Hematopoietic multipotent progenitor cell treated with erythropoietin and hydrocortisone succinate and interleukin-3 and kit ligand, for 8 days (in vitro differentiated cells): Measurements from ENCODE around the gene GNAT3.

Experiments used
- DNase-seq: peaks from one replicate; pipeline ENCODE4 v3.0.0-alpha.2; 2015

Gene GNAT3

DNA sequence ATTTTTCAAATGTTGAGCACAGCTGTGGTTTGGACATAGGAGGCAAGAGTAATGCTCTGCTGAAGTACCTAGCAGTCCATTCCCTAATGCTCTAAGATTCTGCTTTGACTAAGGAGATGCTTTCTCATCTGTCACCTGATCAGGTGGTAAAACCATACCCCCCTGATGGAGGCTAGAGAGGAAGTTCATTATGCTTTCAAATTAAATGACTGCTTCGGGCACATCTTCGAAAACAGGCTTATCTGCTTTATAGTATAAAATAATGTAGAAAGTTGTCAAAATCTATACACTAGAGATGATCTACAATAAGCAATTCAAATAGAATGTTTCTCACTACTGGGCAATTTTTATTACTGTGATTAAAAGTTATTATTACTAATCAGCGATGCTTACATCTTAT lies at the start of gene GNAT3:
GNAT3 (minus strand) TSS at position 101 of the 400 bp plus-strand sequence. CDS start 138 bp downstream, outside the sequence.
- no peak for DNase-seq

DNA sequence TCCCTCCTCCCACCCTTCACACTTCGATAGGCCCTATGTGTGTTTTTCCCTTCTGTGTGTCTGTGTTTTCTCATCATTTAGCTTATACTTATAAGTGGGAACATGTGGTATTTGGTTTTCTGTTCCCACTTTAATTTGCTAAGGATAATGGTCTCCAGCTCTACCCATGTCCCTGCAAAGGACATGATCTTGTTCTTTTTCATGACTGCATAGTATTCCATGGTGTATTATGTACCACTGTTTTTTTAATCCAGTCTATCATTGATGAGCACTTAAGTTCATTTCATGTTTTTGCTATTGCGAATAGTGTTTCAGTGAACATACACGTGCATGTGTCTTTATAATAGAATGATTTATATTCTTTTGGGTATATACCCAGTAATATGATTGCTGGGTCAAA lies 46.3 kb upstream of the GNAT3 start:
- no peak for DNase-seq

DNA sequence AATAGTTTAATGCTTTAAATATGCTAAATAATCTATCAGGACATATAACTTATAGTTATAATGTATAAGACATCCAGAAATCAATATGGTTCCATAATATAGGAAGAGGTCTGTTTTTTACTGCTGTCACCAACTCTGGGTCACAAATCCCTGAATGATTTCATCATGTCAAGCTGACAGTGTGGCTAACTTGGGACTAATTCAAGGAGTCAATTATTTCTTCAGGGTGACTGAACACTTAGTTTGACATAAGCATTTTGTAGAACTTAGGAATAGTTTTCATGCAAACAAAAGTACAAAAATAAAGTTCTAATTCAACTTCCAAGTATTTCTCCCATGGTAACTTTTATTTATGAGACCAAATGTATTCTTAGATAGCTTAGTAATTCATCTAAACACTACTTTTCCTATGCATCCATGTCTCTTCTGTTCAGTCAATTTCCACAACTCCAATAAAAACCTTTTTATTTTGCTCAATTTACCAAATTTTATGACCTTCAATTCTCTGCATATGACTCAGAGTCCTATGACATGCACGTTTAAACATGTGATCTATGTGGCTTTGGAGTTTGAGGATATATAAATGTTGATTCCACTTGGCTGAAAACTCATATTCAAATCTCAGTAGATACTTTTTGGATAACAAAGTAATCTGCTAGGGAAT lies 40.3 kb upstream of the GNAT3 start:
- no peak for DNase-seq

DNA sequence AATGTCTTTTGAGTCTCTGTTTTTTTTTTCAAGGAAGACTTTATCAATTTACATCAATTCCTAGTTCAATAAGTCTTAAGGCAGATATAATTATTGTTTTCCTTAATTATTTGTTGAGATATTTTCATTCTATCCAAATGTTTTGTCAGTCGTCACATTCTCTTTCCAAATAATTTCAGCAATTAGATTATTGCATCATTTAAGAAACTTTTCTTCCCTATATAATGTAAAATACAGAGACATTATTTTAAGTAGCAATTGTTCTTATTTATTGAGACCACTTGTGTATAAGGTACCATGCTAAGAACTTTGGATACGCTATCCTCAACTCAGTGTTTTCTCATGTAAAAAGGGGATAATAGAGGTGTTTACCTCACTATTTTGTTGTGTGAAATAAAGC lies 38.1 kb upstream of the GNAT3 start:
- DNase-seq = no peak

DNA sequence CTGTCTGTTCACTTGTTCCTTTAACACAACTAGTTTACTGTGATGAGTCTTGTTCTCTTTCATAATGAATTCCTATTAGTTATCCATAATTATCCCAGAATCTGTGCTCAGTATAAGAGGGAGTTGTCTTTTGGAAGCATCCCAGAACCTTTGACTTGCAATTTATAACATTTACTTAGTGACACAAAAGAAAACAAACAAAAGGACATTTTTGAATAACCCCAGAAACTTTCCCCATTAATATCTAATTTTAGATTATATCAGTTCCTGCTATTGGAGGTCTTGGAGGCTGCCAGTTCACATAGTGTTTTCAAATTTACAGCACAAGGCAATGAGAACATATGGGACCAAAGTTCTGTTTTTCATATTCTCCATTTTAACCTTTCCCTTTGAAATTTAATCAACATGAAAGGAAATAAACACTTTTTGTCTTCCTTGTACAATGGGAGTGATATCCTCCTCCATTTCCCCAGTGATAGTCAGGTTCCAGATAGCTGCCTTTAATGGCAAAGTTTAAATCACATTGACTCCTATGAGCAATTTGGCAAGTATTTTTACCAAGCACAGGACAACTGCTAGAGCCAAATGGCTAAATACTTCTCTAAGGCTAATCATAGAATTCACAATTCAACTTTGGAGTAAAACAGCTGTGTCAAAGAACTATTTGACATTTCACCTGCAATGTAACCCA lies 37.1 kb upstream of the GNAT3 start:
- no peak for DNase-seq

DNA sequence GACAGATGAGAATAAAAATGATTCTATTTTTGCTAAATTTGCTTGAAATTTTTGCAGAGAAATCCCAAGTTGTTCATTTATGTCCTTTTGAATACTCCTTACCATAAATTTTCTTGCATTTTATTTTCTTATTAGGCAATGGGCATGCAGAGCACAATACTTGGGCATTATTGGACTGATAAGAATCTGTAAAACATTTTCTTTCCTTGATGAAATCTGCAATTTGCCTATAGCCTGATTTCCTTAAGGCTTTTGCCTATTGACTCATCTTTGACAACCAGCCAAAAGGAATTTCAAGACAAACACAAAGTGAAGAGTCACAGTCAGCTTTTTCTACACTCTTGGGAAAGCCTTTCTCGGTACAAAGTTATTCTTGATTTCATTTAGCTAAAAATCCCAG lies 30.5 kb upstream of the GNAT3 start:
- DNase-seq = no peak

DNA sequence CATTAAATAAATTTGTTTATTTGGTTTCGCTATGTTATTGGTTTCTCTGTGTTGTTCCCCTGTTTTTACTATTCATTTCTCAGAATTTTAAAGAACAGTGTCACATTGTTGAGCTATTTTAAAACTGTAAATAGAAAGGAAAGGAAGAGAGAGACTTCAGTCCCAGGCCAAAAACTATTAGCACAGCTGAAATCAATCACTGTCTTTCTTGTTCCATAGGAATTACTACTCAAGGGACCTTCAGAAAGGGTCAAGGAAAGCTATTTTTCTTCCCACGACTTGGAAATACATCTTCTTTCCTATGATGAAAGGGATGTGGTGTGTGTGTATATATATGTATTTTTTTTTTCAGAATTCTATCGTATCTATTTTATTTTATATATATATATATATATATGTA lies 29.0 kb upstream of the GNAT3 start:
- DNase-seq = no peak

DNA sequence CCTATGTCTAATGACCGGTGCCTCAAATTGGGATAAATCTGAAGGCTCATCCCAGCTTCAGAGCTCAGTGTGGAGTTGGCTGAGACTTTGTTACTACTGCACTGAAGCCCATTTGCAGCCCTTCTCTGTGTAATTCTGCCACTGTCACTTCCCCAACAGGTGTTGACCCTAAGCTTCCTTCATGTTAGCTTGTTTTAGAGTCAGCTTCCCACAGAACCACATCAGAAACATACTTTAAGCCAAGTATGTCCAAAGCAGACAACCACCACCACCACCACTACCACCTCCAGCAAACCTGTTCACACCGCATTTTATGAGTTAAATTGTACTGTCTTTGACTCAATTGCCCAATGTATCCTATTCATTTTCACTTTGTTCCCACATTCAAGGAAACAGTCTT lies 25.2 kb upstream of the GNAT3 start:
- DNase-seq = no peak

DNA sequence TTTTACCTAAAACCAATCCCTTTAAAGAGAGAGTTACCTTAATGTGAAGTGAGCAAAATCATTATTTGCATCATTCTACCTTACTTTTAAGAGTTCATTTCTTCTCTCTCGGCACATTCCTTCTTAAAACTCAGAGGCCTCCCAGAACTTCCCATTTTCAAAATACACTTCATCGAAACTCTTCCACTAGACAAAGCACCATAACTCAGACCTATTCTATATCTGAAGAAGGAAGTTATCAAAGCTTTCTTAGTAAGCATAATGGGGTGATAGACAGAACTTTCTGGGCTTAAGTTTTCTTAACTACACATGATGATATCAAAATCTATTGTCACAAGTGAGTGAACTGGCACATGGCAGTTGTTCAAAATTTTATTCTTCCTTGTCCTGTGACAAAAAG lies 24.6 kb upstream of the GNAT3 start:
- no peak for DNase-seq

DNA sequence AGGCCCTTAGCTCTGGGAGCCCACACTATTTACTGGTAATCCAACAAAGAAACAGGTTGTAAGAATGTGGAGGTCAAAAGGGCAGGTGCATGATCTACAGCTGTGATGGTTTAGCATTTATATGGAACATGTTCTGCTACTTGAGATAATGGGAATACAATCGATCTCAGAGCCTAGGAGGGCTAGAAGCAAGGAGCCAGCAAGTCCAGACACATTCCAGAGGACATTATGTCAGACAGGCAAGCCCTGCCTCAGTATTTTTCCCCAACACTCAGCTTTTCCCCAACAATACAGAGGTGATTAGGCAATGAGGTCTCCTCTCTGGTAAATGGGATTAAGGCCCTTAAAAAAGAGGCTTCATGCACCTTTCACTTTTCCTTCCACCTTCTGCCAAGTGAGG lies 21.4 kb upstream of the GNAT3 start:
- DNase-seq = no peak

DNA sequence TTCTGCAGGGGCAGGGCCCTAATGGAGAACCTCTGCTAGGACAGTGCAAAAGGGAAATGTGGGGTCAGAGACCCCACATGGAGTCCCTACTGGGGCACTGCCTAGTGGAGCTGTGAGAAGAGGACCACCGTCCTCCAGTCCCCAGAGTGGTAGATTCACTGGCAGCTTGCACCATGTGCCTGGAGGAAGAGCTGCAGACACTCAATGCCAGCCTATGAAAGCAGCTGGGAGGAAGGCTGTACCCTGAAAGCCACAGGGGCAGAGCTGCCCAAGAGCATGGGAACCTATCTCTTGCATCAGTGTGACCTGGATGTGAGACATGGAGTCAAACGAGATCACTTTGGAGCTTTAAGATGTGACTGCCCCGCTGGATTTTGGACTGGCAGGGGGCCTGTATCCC lies 20.3 kb upstream of the GNAT3 start:
- no peak for DNase-seq

DNA sequence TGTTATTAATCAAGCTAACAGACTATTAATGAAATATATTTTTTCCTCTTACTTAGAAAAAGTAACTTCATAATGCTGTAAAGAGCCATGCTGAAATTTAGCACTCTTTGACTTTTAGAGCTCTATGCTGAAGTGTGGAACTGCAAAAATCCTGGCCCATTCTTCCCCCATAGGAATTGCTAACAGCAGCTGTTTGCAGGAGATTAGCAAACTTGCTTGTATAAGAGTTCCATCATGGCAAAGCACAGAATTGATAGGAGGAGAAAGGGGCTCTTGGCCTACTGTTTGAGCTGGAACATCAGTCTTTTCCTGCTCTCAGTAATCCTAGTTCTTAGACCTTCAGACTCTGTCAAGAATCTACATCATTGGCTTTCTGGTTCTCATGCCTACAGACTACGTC lies 18.3 kb upstream of the GNAT3 start:
- no peak for DNase-seq

DNA sequence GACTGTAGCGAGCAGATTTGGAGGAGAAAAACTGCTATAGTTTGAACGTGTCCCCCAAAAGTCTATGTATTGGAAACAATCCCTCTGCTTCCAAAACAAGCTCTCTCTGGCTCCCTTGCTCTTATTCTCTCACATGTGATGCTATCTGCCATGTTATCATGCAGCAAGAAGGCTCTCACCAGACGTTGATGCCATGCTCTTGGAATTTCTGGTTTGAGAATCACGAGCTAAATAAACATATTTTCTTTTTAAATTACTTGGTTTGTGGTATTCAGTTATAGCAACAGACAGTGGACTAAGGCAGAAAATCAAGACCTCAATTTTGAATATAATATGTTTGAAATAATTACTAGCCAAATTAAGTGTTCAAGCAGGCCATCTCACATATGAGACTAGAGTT lies 17.5 kb upstream of the GNAT3 start:
- no peak for DNase-seq

DNA sequence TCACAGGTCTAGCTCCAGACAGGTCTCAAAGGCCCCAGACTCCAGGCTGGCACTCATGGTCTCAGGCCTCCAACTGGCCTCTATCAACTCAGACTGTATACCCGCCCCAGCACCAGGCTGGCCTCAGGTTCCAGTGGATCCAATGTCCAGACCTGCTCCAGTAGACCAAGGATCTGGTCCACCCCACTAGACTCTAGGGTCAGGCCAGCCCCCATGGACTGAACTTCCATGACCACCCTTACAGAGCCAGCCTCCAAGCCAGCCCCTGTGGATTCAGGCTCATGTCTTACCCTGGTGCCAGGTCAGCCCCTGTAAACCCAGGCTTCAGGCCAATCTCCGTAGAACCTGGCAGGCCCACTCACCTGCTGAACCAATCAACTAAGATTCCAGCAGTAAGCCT lies 16.8 kb upstream of the GNAT3 start:
- DNase-seq = no peak

DNA sequence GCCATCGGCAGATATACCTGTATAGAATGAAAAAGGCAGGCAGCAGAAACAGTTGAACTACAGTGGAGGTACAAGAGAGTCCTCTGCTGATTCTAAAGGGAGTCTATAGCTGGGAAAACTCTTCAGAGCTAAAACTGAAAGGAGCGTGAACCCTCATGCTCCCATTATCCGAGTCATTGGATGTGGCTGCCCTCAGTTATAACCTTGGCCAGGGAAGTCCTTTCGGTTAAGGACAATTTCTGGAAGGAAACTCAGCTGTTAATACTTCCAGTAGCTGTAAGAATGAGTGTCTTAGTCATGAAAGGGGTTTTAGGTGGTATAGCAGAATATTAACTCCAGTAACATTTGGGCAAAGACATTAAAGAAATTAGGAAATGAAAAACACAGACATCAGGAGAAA lies 14.6 kb upstream of the GNAT3 start:
- DNase-seq = no peak

DNA sequence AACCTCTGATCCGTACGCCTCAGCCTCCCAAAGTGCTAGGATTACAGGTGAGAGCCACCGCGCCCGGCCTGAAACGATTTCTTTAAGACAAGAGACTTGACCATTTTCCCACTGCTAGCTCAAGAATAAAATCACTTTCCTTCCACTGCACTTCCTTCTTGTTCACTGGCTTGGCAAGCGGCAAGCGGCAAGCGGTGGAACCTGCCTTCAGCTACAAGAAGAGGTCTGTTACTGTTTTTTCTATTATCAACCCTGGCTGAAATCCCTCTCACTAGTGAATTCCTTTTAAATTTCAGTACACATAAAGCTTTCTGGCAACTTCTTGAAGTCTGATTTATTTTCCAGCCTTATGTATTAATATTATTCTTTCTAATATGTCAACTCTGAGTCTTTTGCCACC lies 12.8 kb upstream of the GNAT3 start:
- DNase-seq = no peak

DNA sequence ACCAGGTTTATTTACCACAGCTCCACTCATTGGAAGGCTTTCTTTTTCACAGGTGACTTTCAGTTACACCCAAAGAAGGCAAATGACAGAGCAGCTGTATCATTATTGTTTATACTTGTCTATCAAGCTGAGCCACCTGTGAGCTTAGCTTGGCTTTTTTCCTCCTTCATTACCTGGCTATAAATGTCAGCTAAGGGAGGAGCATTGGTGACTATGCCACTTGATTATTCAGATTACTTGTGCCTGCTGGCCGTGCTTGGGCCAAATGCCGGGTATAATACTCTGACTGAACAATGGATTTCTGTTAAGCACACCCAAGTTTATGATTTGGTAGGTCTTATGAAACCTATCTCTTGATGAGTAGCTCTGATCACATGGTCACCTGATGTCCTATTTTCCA lies 9.9 kb upstream of the GNAT3 start:
- DNase-seq = no peak

DNA sequence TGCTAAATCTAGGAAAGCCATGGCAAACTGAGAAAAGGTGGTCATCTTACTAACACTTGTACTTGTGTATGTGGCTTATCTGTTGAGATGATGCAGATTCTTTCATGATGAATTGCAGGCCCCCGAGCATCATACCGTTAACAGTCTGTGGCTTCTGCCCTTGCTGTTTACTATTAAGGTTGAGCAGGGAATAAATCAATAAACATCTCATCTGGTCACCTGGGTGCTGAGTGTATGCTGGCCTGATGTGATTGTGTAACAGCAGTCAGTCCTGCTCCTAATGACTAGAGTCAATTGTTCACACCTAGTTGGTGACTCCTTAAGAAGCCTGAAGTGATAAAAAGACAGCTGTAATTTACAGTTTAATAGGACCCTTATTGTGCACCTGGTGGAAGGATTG lies 8.3 kb upstream of the GNAT3 start:
- DNase-seq = no peak

DNA sequence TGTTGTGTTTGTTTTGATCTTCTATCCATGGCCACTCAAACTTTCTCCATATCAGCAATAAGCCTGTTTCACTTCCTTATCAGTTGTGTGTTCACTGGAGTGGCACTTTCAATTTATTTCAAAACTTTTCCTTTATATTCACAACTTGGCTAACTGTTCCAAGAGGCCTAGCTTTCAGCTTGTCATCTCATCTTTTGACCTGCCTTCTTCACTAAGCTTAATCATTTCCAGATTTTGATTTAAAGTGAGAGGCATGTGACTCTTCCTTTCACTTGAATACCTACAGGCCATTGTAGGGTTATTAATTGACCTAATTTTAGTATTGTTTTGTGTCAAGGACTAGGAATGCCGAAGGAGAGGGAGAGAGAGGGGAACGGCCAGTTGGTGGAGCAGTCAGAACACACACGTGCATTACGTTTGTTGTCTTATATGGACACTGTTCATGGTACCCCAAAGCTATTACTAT lies 5.5 kb upstream of the GNAT3 start:
- peak; percentile 22 for DNase-seq

DNA sequence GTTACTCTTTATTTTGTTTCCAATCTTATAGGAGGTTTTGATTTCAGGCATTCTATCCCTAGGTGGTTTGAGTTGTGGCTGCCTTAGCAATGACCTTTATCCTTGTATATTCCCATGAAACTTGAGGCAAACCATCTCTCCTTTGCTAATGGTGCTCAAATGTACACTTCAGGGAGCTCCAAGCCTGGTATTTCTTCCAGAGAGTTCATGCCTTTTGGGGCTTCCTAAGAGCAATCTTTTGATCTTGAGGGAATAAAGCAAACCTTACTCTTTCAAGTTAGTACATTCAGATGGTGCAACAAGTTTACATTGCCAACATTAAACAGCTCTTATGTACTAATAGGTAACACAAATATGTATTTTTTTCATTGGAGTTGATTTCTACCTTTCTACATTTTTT lies 3.4 kb upstream of the GNAT3 start:
- no peak for DNase-seq

DNA sequence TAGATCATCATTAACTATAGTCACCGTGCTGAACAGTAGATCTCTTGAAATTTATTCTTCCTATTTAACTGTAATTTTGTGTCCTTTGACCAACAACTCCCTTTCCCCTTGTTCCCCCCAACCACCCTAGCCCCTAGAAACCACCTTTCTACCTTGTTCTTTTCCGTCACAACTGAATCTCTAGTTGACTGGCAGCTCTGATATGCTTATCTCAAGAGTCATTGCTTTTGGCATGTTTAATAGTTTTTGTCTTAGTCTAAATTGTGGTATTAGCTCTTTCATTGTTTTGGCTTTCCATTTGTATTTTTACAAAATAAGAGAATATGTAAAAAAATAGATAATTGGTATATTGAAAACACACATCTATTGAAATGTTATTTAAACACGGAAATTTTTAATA lies 1.8 kb downstream of the GNAT3 start:
- peak; percentile 59 for DNase-seq

DNA sequence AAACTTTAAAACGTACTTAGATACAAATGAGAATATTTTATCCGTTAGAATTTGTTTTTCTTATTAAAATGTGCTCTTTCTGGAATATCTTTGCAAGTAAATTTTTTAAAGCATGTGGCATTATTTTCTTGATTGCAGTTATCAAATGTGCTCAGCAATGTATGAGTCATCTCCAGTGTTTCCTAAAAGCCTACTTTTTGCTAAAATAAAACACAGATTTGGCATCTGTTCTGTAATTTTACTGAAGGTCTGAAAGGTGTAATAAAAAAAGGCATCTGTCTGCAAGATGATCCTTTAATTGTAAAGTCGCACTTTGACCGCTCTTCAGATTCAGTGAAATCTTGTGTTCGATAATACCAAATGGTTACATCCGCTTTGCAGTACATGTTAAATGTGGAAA lies 3.4 kb downstream of the GNAT3 start:
- DNase-seq = peak; percentile 51

DNA sequence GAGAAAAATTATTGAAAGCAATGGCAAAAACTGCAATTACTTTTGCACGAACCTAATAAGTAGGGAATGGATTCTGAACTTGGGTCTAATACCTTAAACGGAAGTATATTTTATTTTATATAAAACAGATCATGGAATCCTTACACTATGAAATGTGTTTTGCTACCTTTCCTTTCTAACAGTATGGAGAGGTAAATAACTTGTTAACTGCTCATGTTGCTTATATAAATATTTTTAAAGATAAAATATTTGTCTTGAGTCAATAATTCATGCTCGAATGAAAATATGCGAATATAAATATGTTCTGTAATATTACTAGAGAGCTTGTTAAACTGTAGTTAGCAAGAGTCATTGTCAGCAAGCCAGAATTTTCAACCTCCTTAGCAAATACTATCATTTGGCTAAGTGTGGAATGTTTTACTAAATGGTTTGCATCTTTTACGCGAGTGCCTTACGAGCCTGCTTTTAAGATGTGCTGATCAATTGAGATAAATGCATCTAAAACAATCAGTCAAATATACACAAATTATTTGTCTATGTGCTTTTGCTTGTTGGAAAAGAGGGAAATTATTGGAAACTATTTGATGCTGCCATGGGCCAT lies 5.9 kb downstream of the GNAT3 start:
- no peak for DNase-seq

DNA sequence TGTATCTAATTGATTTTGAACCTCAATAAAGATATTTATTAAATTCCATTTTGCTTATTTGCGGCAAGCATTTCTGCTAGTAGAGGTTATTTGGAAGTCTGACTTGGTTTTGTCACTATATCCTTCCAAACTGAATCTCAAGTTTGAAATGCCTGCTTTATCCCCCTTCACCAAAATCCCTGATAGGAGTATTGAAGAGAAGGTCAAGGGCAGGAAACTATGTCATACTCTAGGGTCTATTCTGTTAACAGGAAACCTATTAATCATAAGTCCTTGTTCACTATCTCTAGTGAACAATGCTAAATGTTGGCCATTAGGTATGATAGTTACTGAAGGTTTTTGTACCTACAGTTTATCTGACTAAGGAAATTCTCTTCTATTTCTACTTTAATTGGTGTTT lies 11.5 kb downstream of the GNAT3 start:
- no peak for DNase-seq
